ENCODE data around the gene PANK4. TPM values are rescaled to one million over a fixed set of nuclear protein-coding genes. Genes with fewer than 3 reads are reported as not detected.

PANK4 gene
- total and polyA plus RNA-seq, 2 of the 8 experiments (the other 6 are each of a cell fraction or from before 2014, with no cell fraction given): 20.1 to 29.7 TPM

DNA sequence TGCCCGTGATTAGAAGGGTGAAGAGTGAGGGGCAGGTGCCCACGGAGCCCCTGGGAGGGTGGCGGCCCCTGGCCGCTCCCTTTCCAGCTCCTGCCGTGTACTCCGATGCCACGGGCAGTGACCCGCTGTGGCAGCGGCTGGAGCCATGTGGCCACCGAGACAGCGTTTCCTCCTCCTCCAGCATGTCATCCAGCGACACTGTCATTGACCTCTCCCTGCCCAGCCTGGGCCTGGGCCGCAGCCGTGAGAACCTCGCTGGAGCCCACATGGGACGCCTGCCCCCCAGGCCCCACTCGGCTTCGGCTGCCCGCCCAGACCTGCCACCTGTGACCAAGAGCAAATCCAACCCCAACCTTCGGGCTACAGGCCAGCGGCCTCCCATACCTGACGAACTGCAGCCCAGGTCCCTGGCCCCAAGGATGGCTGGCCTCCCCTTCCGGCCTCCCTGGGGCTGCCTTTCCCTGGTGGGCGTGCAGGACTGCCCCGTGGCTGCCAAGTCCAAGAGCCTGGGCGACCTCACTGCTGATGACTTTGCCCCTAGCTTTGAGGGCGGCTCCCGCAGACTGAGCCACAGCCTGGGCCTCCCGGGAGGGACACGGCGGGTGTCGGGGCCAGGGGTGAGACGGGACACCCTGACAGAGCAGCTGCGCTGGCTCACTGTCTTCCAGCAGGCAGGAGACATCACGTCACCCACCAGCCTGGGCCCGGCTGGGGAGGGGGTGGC is 22.0 kb downstream of the PANK4 start:
- H3K18ac ChIP-seq (ENCODE audit: extremely low read depth, low read length): no peak overlapping the region
- H3K4me3 ChIP-seq (ENCODE audit: extremely low read depth in 1 of 4, insufficient read depth in 2 of 4, low read depth in 3 of 4, low read length in 4 of 4): no peak overlapping the region
- CTCF ChIA-PET (ENCODE audit: partially characterized antibody): interaction anchor here (1.0 to 2.0 kb wide), 3 partner anchors 12 to 33 kb away, joined by 3 to 6 read pairs (median 4); no protein-coding TSS in a partner anchor
- H3K23ac ChIP-seq (ENCODE audit: insufficient read length): no peak overlapping the region
- H3K4ac ChIP-seq (replicated peaks; ENCODE audit: insufficient read length, low read depth, low read length): no peak overlapping the region
- no peak overlapping the region for H3K14ac ChIP-seq (ENCODE audit: insufficient read length)
- H3K79me1 ChIP-seq (ENCODE audit: low read depth, low read length): no peaks in the 10 kb centered on the region
- H3K27me3 ChIP-seq (replicated peaks in 1 of 4; ENCODE audit: control insufficient read depth in 3 of 4, extremely low read depth in 1 of 4, insufficient read depth in 3 of 4, low read length in 3 of 4): no peaks in the 10 kb centered on the region; a peak in 3 of 7 replicates
- no peak overlapping the region for H2AFZ ChIP-seq (ENCODE audit: low read length)
- H2BK12ac ChIP-seq (ENCODE audit: low read depth, low read length): no peak overlapping the region
- H3K4me2 ChIP-seq (ENCODE audit: insufficient read depth in 1 of 2, low read depth in 2 of 2, low read length in 2 of 2): no peak overlapping the region
- POLR2A ChIA-PET (ENCODE audit: partially characterized antibody): interaction anchor here (0.6 to 1.7 kb wide), 6 partner anchors 21 to 80 kb away, joined by 3 to 5 read pairs (median 4); no protein-coding TSS in a partner anchor
- H4K8ac ChIP-seq (ENCODE audit: extremely low read depth, insufficient read depth, low read length): peak overlapping the region; percentile 35; the same call in 1 of the 2 replicates
- WGBS, 2 experiments (ENCODE audit: extremely low coverage in 1 of 2, insufficient coverage in 1 of 2, insufficient read length in 1 of 2, insufficient replicate concordance in 2 of 2, low coverage in 1 of 2, low lambda C conversion rate in 2 of 2, missing lambda C conversion rate in 1 of 2): 89% methylated on average over 31 of the region's 36 CpGs; no CpG with 5 or more reads in 1 of the 2 experiments
- no peak overlapping the region for H4K91ac ChIP-seq (replicated peaks; ENCODE audit: insufficient read length, low read length)
- H2BK5ac ChIP-seq (ENCODE audit: low read depth, low read length): no peak overlapping the region
- no peaks in the 10 kb centered on the region; a peak in 1 of 7 replicates for H3K4me1 ChIP-seq (replicated peaks in 1 of 4; ENCODE audit: control insufficient read depth in 3 of 4, insufficient read depth in 4 of 4, low read length in 3 of 4)
- DNase-seq (ENCODE audit: low read depth in 1 of 2, low spot score in 2 of 2): no peak
- H2BK120ac ChIP-seq (replicated peaks; ENCODE audit: low read depth, low read length): no peak overlapping the region
- no peak overlapping the region for H2BK15ac ChIP-seq (ENCODE audit: low read length)
- H3K9me3 ChIP-seq (ENCODE audit: insufficient read depth in 2 of 2, low read depth in 1 of 2, low read length in 1 of 2): no peaks in the 10 kb centered on the region
- no peak for FAIRE-seq
- no peaks in the 10 kb centered on the region for H3K79me2 ChIP-seq (ENCODE audit: control insufficient read depth in 1 of 2, insufficient read depth in 2 of 2, low read length in 2 of 2)
- H2AK5ac ChIP-seq (ENCODE audit: low read depth, low read length): no peak overlapping the region
- H3K27ac ChIP-seq (ENCODE audit: low read depth, low read length): no peak overlapping the region
- no peak overlapping the region for H3K9ac ChIP-seq (replicated peaks in 1 of 4; ENCODE audit: extremely low read depth in 1 of 4, low read depth in 3 of 4, low read length in 3 of 4)
- H4K20me1 ChIP-seq (replicated peaks in 1 of 2; ENCODE audit: control insufficient read depth in 1 of 2, insufficient read depth in 2 of 2, low read length in 2 of 2): peaks cover 6 to 21% of the 10 kb centered on the region in 2 experiments
- H3K36me3 ChIP-seq (ENCODE audit: control insufficient read depth in 2 of 4, insufficient read depth in 4 of 4, low read length in 3 of 4): peaks cover 0 to 12% (median 5%) of the 10 kb centered on the region in 4 experiments; a peak in 4 of 8 replicates
- H3K23me2 ChIP-seq (ENCODE audit: low read depth, low read length): no peaks in the 10 kb centered on the region
- no peak overlapping the region for H3K56ac ChIP-seq (replicated peaks; ENCODE audit: insufficient read length, low read depth, low read length)
- no peak overlapping the region for H2BK20ac ChIP-seq (ENCODE audit: low read length)
- H4K5ac ChIP-seq (ENCODE audit: insufficient read length, low read depth, low read length): no peak overlapping the region
- TF ChIP-seq KDM5A (IDR thresholded peaks at IDR 0.05; ENCODE audit: low read length) (no peak), POU5F1 (IDR thresholded peaks at IDR 0.05; ENCODE audit: low read depth, low read length) (no peak), SIN3A (conservative IDR thresholded peaks at IDR 0.05 in 1 of 2, IDR thresholded peaks at IDR 0.05 in 1 of 2; ENCODE audit: low read depth in 1 of 2, low read length in 2 of 2) (no peak), CBX8 (IDR thresholded peaks at IDR 0.05; ENCODE audit: borderline replicate concordance, low read depth, low read length) (no peak), NRF1 (IDR thresholded peaks at IDR 0.05; ENCODE audit: low read depth, low read length) (no peak), BCL11A (IDR thresholded peaks at IDR 0.05; ENCODE audit: low read depth in 2 of 2, low read length in 2 of 2) (no peak), TBP (IDR thresholded peaks at IDR 0.05; ENCODE audit: low read depth, low read length) (no peak), ASH2L (IDR thresholded peaks at IDR 0.05; ENCODE audit: low read length) (no peak), FOSL1 (IDR thresholded peaks at IDR 0.05; ENCODE audit: insufficient read depth, low read depth, low read length) (no peak)
- TF ChIP-seq, protein P1, sequence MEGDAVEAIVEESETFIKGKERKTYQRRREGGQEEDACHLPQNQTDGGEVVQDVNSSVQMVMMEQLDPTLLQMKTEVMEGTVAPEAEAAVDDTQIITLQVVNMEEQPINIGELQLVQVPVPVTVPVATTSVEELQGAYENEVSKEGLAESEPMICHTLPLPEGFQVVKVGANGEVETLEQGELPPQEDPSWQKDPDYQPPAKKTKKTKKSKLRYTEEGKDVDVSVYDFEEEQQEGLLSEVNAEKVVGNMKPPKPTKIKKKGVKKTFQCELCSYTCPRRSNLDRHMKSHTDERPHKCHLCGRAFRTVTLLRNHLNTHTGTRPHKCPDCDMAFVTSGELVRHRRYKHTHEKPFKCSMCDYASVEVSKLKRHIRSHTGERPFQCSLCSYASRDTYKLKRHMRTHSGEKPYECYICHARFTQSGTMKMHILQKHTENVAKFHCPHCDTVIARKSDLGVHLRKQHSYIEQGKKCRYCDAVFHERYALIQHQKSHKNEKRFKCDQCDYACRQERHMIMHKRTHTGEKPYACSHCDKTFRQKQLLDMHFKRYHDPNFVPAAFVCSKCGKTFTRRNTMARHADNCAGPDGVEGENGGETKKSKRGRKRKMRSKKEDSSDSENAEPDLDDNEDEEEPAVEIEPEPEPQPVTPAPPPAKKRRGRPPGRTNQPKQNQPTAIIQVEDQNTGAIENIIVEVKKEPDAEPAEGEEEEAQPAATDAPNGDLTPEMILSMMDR (IDR thresholded peaks at IDR 0.05; ENCODE audit: control extremely low read depth in 1 of 3, insufficient read depth in 1 of 3, low read depth in 1 of 3, low read length in 3 of 3): no peak

Data from H1 (cell line).